ENCODE measurements around the gene MAP4K4. TPM values are rescaled to one million over a fixed set of nuclear protein-coding genes. Genes with fewer than 3 reads are reported as not detected.

Gene MAP4K4
- total and polyA plus RNA-seq, 2 experiments from 2014 or later = 59.1 to 84.4 TPM

DNA sequence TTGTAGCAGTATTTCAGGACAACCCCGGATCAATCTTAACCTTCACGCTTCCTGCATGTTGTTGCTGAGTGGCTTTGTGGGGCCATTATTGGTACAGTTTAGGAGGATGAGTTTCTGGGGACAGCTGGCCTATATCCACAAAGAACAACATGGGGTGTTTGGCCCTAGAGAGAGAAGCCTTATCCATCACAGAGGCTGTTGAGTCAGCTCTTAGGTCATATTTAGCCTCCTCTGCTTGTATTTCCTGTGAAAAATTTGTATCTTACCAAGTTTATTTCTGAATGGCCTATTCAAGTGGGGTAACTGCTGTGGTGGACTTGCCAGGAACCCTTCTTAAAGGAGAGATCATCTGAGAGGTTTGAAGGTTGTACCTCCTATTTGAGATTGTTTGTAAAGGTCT lies 77.6 kb downstream of the MAP4K4 start:
- TF ChIP-seq EZH2 (IDR thresholded peaks at IDR 0.05; ENCODE audit: borderline replicate concordance) (no peak), CTCF (IDR thresholded peaks at IDR 0.05; ENCODE audit: poor library complexity) (no peak), EZH2phosphoT487 (IDR thresholded peaks at IDR 0.05; ENCODE audit: low read depth, severe bottlenecking, unreplicated experiment) (no peak)
- H3K9me2 ChIP-seq (replicated peaks; ENCODE audit: insufficient read depth) = no peaks in the 10 kb centered on the region
- no peaks in the 10 kb centered on the region for H3K36me3 ChIP-seq (replicated peaks; ENCODE audit: insufficient read depth, low read depth)
- no peak overlapping the region for H2AFZ ChIP-seq
- peaks cover 69% of the 10 kb centered on the region for H4K20me1 ChIP-seq (ENCODE audit: insufficient read depth, poor library complexity, severe bottlenecking)
- H3K9me3 ChIP-seq (ENCODE audit: low read depth) = no peaks in the 10 kb centered on the region
- H3K4me2 ChIP-seq = no peak overlapping the region
- no peaks in the 10 kb centered on the region for H3K27me3 ChIP-seq
- H3K4me1 ChIP-seq (ENCODE audit: insufficient read depth) = peaks cover 27% of the 10 kb centered on the region
- no peak overlapping the region for H3K27ac ChIP-seq
- no peak overlapping the region for H3K4me3 ChIP-seq
- no peak for DNase-seq (ENCODE audit: low spot score)
- H3K79me2 ChIP-seq = peaks cover 100% of the 10 kb centered on the region
- 97% methylated on average over 2 of the region's 2 CpGs for WGBS (ENCODE audit: low lambda C conversion rate, missing lambda C conversion rate)

DNA sequence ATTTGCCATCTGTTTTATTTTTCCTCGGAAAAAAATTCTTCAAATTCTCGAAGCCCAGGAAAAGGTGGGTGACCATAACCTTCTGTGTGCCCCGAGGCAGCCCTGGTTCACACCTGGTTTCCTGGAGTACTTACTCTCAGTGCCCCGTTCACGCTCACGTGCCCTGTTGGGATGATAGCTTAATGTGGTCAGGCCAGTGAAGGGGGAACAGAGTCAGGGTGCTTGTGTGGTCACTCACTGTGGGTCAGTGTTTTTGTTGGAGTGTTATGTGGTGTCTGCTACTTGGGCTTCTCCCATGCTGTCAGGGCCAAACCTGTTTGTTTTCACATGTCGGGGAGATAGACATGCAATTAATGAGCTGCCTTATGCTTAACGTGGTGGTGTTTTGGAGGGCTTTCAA lies 78.1 kb downstream of the MAP4K4 start:
- DNase-seq (ENCODE audit: low spot score) = no peak
- H3K4me2 ChIP-seq = no peak overlapping the region
- WGBS (ENCODE audit: low lambda C conversion rate, missing lambda C conversion rate) = 88% methylated on average over 8 of the region's 8 CpGs

DNA sequence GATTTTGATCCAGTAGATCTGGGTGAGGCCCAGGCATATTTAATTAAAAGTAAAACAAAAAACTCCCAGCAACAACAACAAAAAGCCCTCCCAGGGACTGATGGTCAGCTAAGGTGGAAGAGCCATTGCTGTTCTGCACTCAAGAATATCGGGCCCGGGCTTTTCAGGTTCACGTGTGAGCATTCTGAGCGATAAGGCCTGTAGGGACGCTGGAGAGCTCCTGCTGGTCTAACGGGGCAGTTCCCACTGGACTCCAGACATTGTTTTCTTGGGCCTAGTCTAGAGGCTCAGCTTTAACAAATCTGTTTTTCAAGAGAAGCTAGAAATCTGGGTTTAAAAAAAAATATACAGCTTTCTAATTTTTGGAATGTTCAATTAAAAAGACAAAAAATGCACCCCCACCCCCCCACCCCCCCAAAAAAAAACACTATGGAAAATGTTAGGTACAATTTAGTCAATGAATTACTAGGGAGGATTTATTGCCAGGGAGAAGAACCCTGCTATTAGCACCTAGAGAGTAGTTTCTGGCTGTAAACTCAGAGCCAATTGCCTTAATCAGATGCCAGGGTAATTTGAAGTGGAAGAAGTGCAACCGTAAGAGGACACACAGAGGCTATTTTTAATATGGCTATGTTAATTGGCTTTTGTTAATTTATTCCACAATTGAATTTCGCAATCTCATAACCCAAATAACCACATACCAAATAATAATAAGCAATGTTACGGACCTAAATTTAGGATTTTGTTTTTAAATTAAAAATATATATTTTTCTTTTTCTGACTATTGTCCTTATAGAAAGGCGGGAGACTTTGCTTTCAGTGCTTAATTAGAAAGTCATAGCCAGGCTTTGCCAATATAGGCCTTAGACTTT lies 78.9 kb downstream of the MAP4K4 start:
- H3K79me2 ChIP-seq = peaks cover 100% of the 10 kb centered on the region
- no peaks in the 10 kb centered on the region for H3K9me2 ChIP-seq (replicated peaks; ENCODE audit: insufficient read depth)
- H3K4me3 ChIP-seq = no peak overlapping the region
- H2AFZ ChIP-seq = no peak overlapping the region
- WGBS (ENCODE audit: low lambda C conversion rate, missing lambda C conversion rate) = 59% methylated on average over 10 of the region's 10 CpGs
- no peaks in the 10 kb centered on the region for H3K27me3 ChIP-seq
- DNase-seq (ENCODE audit: low spot score) = peak; percentile 52
- H3K36me3 ChIP-seq (replicated peaks; ENCODE audit: insufficient read depth, low read depth) = no peaks in the 10 kb centered on the region
- TF ChIP-seq EZH2phosphoT487 (IDR thresholded peaks at IDR 0.05; ENCODE audit: low read depth, severe bottlenecking, unreplicated experiment) (no peak), EZH2 (IDR thresholded peaks at IDR 0.05; ENCODE audit: borderline replicate concordance) (no peak), CTCF (IDR thresholded peaks at IDR 0.05; ENCODE audit: poor library complexity) (peak; percentile 22)
- peaks cover 28% of the 10 kb centered on the region for H3K4me1 ChIP-seq (ENCODE audit: insufficient read depth)
- H3K4me2 ChIP-seq = peak overlapping the region; percentile 0
- no peaks in the 10 kb centered on the region for H3K9me3 ChIP-seq (ENCODE audit: low read depth)
- peaks cover 74% of the 10 kb centered on the region for H4K20me1 ChIP-seq (ENCODE audit: insufficient read depth, poor library complexity, severe bottlenecking)
- peak overlapping the region; percentile 1 for H3K27ac ChIP-seq

More for the DNA sequence above, 78.1 kb downstream of the MAP4K4 start:
- H3K27ac ChIP-seq = peak overlapping the region; percentile 1
- no peaks in the 10 kb centered on the region for H3K9me3 ChIP-seq (ENCODE audit: low read depth)
- peaks cover 100% of the 10 kb centered on the region for H3K79me2 ChIP-seq
- no peaks in the 10 kb centered on the region for H3K9me2 ChIP-seq (replicated peaks; ENCODE audit: insufficient read depth)
- peaks cover 27% of the 10 kb centered on the region for H3K4me1 ChIP-seq (ENCODE audit: insufficient read depth)
- peaks cover 74% of the 10 kb centered on the region for H4K20me1 ChIP-seq (ENCODE audit: insufficient read depth, poor library complexity, severe bottlenecking)
- no peak overlapping the region for H3K4me3 ChIP-seq
- no peak for TF ChIP-seq CTCF (IDR thresholded peaks at IDR 0.05; ENCODE audit: poor library complexity)
- no peak for TF ChIP-seq EZH2phosphoT487 (IDR thresholded peaks at IDR 0.05; ENCODE audit: low read depth, severe bottlenecking, unreplicated experiment)
- no peak for TF ChIP-seq EZH2 (IDR thresholded peaks at IDR 0.05; ENCODE audit: borderline replicate concordance)
- no peaks in the 10 kb centered on the region for H3K27me3 ChIP-seq
- no peak overlapping the region for H2AFZ ChIP-seq
- H3K36me3 ChIP-seq (replicated peaks; ENCODE audit: insufficient read depth, low read depth) = no peaks in the 10 kb centered on the region
